ENCODE results near the gene PRKG1.
"Not testable (repeated sequence)": the region's sequence is repeated elsewhere in the genome, so short reads cannot be mapped to it uniquely, and the experiment has no call there.

The PRKG1 gene

DNA sequence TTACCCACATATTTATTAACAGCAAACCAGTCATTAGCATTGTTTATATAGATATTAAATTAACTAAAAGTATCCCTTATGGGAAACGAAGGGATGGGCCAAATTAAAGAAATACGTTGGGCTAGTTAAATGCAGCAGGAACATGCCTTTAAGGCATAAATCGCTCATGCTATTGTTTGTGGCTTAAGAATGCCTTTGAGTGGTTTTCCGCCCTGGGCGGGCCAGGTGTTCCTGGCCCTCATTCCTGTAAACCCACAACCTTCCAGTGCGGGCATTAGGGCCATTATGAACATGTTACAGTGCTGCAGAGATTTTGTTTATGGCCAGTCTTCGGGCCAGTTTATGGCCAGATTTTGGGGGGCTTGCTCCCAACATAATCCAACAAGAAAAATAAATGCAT is 1173.6 kb downstream of the PRKG1 start:
- DNase-seq = not testable (repeated sequence)

DNA sequence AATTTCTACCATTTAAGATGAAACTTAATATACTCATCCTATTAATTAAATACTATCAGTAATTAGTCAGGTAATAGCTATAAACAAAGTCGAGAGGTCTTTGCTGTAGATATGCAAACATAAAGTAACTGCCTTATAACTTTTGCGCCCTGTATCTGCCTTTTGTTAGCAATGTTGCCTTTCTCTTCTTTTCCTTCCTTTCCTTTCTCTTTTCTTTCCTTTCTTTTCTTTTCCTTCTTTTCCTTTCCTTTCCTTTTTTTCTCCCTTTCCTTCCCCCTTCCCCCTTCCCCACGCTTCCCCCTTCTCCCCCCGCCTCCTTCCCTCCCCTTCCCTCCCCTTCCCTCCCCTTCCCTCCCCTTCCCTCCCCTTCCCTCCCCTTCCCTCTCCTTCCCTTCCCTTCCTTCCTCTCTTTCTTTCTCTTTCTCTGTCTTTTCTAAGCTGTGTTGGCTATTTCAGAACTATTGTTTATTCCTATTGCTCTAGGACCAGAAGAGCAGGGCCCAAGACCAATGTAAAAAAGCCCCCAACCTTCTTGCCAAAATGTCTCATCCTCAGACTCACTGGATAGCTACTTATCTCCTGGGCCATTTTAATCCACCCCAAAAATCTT is 1174.5 kb downstream of the PRKG1 start:
- no peak for DNase-seq

DNA sequence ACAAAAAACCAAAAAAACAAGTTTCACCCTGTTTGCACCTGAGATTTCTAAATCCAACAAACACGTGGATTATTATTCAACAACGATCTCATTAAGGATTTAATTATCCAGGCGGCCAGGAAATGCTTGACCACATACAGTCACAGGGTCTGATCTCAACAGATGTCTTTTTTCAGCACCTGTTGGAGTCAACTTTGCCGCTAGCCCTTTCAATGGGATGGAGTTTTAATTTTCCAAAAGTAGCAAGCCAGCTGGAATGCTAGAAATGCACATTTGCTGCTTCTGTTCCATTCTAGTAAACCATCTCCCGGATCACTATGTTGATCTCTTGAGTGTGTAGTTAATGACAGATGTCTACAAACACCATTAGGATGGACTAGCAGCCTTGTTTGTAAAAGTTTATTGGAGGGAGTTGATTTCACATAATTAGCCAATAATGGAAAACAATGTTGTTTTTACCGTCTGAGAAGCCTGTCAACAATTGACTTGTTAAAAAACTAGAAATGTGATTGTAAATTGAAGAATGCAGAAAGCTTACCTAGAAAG is 1175.6 kb downstream of the PRKG1 start:
- DNase-seq = no peak

DNA sequence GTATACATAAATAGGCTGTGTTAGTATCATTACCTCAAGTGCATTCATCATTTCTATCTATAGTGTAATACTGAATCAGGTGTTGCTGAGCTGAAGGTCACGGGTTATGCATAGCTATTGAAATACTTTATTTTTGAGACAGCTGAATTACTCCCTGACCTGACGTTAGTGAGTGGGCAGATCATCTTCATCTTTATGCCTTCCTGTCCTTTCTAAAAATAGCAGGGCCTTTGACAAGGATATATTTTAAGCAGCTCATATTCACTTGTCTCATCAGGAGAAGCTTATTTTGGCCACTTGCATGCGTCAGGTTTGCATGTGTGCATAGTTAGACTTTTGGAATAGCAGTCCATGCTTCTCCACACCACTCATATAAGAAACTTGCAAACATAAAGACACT is 1176.2 kb downstream of the PRKG1 start:
- DNase-seq = no peak

DNA sequence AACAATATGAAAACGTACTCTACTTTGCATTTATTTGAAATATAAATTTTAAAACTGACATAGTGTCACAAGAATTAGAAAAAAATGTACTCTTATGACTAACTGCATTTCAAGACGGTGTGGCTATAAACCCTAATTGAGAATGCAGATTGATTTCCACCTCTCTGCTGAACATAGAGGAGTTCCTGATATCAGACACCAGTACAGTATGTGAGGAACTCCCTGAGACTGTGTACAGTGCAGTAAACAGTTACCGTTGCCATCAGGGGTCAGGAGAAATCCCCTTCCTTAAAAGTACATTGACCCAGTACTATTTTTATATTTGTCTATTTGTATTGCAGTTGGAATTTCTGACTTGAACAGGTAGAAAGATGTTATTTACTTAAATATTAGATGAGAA is 1178.0 kb downstream of the PRKG1 start:
- no peak for DNase-seq

DNA sequence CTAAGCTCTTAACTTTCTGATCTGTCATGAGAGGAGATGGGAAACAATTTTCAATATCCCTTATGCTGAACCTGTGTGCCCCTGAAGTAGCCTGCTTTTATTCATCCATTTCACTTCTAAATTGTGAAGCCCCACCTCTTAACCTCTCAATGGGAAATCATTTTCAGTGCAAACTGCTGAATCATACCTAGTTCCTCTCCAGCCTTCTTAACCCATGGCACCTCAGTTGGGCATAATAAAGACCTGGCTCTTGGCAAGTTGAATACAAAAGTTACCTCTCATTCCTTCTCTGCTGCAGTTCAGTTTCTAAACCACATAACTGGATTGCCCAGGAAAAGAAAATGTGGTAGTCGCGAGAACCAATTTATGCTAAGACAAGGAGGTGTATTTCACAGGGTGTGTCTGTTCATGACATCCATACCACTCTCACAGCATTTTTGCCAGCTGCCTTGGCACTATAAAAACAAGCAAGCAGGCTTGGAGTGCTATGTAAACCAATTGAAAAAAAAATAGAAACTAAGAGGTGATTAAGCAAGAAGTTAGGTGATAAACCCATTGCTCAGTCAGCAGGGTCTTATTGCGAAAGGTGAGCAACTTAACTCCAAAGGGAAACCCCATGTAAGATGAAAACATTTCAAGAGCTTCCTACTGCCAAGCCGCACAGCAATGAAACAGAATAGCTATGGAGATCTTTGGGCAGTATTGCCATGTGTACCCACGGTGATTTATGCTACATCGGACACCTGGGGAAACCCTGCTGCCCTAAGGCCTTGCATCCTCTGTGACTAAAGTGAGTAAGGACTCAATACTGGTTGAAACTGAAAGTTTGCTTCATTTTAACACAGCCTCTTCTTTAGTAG is 1182.8 kb downstream of the PRKG1 start:
- DNase-seq = no peak

DNA sequence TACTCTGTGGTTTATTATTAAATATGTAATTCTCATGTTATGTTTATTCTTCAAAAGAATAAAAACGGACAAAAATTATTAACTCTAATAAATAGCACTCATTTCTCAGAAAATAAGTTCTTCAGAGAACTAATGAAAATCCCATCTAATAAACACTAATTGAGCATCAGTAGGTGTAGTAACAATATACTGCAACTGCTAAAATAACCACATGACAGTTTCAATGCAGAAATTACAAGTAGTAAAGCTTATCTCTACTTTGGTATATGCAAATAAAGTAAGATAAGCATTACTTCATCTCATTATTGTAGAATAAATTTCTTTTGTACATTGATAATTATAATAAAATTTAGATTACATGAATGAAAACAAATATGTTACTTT is 1183.4 kb downstream of the PRKG1 start:
- no peak for DNase-seq

DNA sequence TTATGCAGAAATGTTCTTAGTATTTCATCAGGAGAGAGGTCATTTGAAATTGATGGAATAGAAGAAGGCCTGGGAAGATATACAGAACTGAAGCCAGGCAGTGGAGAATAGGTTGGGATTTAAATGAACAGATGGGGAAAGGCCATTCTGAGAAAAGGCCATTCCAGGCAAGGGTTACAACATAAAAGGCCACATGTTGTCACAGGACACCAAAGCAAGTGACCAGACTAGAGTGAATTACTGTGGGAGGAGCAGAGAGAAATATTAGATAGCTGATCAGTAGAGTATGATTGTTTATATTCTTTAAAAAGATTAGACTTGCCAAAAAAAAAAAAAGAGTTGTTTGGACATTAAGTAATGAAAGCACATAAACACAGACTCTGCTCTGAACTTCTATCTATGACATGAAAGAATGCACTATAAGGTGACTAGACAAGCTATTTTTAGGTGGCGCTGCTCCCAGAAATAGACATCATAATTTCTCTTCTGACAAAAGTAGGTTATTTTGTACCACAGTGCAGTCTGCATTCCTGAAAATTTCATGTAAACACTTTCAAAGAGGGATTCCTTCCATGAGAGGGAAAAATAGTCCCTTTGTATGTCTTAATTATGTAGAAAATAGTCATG is 1184.6 kb downstream of the PRKG1 start:
- DNase-seq = peak in 2 of 4 experiments; percentile 10

DNA sequence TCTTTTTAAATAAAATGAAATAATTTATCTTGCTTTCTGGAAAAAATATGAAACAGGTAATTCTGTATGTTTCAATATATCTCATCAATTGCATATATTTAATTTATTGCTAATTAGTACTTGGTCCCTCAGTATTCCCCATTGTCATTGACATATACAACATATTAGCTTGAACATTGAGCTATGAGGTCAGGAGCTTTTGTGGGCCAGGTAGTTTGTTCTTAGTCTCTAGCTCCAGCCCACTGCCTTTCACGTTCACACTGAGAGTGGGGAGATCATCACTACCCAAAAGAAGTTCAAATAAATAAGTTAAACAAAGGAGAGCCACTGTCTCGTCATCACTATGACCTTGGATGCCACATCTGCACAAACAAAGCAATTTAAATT is 1185.1 kb downstream of the PRKG1 start:
- no peak for DNase-seq

DNA sequence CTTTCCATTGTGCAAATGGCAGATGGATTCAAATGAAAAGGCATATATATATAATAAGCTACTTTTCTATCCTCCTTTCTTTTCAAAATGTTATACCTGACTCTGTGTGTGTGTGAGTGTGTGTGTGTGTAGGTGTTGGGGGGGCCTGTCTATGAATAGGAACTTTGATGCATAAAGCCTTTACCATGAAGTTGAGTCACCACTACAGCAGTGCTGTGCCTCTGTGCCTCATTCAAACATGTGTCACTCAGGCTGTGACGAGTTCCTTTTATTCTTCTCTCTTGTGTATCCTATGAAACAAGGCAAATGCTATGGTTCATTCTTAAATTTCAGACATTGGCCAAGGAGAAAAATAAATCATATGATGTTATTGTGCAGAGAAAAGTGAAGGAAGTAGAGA is 1187.1 kb downstream of the PRKG1 start:
- peak in 2 of 4 experiments; percentile 2 to 6 for DNase-seq

DNA sequence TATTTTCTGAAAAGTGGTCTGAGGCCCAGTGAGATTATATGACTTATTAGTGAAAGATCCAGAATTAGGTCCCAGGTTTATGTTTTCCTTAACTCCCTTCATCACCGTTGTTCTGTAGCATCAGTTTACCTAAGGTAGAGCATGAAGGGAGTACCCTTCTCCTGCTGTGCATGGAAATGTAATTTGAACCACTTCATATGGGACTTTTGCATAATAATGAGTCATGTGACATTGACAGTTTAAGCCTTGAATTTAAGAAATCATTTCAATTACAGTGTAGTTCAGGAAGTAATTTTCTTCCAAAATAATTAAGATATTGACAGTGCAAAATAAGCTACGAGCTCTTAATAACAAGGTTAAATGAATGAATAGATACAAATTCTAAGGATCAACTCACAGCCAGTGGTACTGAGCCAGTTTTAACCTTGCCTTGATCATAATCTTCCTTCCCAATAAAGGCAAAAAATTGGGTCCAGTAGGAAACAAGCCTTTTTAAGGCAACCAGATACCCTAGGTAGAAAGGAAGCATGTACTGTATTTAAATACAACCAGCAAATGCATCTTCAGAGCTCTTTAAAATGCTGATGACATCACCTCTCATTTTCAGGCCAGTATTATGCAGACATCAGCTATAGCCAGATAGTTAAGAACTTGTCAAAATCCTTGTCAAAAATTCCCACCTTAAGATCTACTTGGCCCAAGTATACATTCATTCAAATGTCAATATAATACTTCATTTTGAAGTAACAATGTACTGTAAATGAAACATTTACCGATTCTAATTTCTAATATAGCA is 1191.0 kb downstream of the PRKG1 start:
- DNase-seq = no peak

DNA sequence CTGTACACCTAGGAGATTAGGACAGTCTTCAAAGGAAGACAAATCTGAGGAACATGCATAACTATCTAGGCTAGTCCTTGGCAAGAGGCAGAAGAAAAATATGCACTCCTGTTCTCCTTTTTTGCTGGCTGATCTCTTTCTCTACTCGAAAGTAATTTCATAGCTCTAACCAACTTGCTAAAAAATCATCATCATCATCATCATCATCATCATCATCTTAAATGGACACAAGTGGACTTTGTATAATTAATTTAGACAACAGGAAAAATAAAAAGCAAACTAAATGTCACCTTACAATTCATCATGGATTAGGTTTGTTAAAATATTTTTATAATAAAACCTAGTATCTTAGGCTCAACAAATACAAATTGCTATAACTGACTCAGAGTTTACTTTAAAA is 1192.6 kb downstream of the PRKG1 start:
- no peak for DNase-seq

DNA sequence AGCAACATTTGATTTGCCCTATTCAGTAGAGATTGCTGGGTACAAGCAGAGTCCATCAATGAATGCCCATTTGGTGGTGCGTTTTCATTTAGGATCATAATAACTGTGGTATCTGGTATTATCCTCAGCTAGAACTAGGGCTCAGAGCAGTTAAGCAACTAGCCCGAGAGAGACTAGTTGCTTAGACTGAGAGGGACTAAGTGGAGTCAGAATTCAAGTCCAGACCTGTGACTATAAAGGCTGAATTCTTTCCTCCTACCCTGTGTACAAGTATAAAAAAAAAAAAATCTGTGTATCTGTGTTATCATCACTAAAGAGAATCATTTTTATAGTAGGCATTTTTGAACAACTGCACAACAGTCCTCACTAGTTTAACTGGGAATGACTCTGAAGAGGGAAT is 1194.5 kb downstream of the PRKG1 start:
- DNase-seq = no peak

DNA sequence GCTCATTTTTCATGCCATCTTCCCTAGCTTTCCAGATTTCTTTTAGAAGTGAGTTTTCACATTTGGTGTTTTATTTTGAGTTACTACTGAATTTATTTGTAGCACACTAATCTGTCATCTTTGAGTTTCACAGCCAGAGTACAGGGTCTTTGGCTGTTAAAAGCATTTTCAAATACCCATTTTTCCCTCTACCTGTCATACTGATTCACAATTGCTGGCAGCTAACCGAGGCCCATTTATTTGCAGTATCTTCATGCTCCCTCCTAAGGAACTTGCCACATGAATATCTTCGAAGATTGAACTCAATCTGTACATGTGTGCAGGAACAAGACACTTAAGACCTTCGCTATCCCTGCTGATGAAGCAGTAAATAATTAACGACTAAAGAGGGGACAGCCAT is 1194.9 kb downstream of the PRKG1 start:
- no peak for DNase-seq

DNA sequence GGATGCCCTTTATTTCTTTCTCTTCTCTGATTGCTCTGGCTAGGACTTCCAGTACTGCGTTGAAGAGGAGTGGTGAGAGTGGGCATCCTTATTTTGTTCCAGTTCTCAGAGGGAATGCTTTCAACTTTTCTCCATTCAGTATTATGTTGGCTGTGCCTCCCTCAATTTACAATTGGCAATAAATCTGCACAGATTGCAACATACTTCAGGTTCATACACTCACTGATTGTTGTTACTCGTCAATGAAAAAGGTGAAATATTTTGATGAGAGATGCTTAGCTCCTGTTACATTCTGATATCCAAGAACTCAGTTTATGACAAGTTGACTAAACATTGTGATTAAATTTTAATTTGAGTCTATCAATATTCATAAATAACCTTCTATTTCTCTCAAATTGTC is 1201.9 kb downstream of the PRKG1 start:
- no peak for DNase-seq

DNA sequence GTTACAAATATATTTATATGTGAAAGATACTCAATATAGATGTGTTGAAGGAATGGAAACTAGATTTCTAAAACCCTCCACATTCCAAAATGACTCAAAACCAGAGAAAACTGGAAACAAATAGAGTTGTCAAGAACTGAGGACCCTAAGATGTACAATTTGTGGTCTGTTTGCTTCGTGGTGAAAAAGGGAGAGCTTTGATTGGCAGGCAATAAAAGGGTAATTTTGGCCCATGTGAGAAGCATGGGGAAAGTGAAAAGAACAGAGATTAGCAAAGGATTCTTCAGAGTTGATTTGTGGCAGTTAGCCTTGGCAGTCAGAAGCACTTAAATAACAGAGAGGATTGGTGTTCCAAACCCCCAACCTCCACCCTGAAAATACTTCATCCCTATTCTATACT is 1202.7 kb downstream of the PRKG1 start:
- DNase-seq = no peak

DNA sequence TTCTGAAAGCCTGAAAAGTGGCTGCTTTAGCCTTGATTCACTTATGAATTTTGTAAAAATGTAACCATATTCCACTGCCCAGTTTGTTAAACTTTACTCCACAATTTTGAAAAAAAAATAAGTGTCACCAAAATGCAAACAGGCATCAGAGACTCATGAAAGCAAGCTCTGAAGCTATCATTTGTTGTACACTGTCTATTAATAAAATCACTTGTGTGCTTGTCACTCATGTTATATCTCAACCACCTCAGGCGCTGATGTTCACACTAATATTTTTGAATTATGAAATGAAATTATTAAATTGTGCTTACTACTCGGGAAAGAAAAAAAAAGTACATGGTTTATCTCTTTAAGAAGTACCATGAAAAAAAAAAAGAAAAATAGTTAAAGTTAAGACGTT is 1205.3 kb downstream of the PRKG1 start:
- no peak for DNase-seq

DNA sequence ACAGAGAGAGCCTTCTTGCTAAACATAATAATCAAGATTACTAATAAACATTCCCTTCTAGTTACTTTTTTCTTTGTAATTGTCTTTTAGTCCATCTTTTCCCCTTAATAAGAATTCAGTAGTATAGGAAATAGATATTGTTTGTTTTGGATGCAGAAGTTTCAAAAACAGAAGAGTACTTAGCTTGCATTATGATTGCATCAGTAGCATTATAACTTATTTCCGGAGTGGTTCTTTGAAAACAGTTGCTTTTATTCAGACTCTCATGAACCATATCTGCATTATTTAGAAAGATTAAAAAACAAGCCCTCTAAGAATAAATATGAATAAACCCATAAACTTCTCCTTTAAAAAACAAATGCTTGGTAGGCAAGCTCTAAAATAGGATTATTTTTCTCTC is 1205.8 kb downstream of the PRKG1 start:
- no peak for DNase-seq

DNA sequence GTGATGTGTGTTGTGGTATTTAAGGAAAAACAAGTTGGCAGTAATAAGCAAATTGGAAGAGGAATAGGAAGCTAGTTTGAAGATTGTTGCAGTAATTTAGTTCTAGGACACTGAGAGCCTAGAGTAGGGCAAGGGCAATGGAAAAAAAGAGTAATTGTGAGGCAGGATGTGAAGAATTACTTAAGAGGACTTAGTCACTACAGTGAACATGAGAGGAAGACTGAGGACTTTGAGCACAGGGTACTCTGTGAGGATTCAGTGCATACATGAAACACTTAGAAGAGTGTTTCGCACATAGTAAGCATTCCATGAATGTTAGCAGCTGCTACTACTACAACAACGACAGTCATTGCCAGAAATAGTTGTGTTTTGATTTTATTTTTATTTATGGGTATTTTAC is 1208.9 kb downstream of the PRKG1 start:
- DNase-seq = no peak

DNA sequence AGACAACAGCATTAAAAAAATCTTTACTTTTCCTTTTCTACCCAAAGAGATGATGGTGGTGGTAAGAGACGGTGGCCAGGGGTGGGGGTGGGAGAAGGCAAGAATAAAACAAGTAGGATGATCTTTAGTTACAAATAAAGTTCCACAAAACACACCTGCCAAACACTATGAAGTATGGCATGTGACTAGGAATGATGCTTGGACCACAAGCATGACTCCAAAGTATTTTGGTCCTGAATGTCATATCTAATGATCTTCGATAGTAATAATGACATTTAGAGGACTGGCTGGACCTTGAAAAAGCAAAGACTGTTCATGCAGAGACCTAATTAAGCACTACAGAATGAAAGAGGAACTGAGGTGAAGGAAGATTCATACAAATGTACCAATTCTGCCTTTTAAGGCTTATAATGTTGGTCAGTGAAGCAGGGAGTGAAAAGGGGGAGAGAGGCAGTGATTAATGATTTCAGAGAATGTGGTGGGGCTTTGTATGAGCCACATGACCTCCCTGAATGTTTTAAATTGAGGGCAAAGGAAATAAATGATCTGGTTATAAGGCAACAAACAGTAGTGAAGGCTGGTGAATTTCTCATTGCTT is 1210.2 kb downstream of the PRKG1 start:
- DNase-seq = no peak

DNA sequence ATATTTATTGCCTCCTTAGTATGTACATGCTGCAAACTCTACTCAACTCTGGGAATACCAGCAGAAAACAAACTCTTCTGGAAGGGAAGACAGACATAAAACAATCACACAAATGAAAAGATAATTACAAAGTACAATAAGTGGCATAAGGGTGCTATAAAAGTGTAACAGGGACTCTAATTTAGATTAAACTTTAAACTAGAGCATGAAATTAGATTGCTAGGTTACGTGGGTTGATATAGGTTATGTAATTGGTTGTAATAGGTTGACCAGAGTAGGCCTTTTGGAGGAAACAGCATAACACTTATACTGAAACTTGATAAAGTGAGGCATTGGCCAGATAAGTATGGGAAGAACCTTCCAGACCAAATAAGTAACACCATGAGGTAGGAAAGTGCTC is 1213.6 kb downstream of the PRKG1 start:
- DNase-seq = no peak

DNA sequence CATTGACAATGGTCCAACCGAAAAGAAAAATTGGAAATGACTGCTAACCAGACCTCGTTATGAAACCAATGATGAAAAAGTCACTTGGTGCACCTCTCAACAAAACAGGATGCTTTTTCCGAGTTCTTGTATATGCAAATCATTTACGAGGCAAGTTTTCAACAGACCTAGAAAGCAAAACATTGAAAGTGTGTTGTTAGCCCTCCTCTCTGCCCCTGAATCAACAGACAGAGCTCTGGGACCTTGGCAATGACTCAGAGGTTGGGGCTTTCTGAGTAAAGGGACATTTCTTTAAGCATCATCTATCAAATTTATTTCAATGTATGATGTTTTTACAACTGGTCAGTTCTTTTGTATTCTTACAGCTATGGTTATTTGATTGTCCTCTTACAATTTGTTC is 1223.5 kb downstream of the PRKG1 start:
- DNase-seq = no peak
